ENCODE data around the gene PDGFA. TPM values are rescaled to one million over a fixed set of nuclear protein-coding genes. Genes with fewer than 3 reads are reported as not detected.
A peak's percentile ranks its signal among the peaks of the same experiment; 100 is the strongest.

PDGFA gene
- total RNA-seq, 1 experiment from 2014 or later: 129 TPM

DNA sequence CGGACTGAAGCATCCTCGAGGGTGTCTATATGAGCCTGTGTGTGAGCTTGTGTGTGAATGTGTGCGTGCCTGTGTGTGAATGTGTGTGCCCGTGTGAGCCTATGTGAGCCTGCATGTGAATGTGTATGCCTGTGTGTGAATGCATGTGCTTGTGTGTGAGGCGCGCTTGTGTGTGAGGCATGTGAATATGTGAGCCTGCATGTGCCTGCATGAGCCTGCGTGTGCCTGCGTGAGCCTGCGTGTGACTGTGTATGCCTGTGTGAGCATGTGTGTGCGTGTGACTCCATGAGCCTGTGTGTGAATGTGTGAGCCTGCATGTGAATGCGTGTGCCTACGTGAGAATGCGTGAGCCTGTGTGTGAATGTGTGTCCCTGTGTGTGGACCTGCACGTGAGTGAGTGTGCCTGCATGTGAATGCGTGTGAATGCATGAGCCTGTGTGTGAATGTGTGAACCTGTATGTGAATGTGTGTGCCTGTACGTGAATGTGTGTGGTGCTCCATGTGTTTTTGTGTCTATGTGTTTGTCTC is 33.4 kb downstream of the PDGFA start:
- ChIA-PET POLR2A (no interaction called here), CTCF (no interaction called here)
- Mint-ChIP-seq H3K36me3 (peaks cover 2% of the 10 kb centered on the region; the same call in 1 of the 2 replicates), H3K9me3 (peaks cover 22% of the 10 kb centered on the region), H3K27ac (peak overlapping the region; percentile 54), H3K4me3 (no peak overlapping the region), H3K27me3 (ENCODE audit: low read depth) (peaks cover 4% of the 10 kb centered on the region; the same call in 1 of the 2 replicates), H3K4me1 (peaks cover 13% of the 10 kb centered on the region)
- 0 out of 2 replicates have a peak, but pooled peaks have one; percentile 46 for TF ChIP-seq FOXP1 (CRISPR knock-in tag; IDR thresholded peaks at IDR 0.05; ENCODE audit: borderline replicate concordance)
- 0 out of 2 replicates have a peak, but pooled peaks have one; percentile 26 for TF ChIP-seq ZBTB43 (CRISPR knock-in tag; IDR thresholded peaks at IDR 0.05)
- TF ChIP-seq HMGXB4 (CRISPR knock-in tag; IDR thresholded peaks at IDR 0.05): no peak
- ATAC-seq (no peak), DNase-seq (ENCODE audit: low spot score) (no peak)

DNA sequence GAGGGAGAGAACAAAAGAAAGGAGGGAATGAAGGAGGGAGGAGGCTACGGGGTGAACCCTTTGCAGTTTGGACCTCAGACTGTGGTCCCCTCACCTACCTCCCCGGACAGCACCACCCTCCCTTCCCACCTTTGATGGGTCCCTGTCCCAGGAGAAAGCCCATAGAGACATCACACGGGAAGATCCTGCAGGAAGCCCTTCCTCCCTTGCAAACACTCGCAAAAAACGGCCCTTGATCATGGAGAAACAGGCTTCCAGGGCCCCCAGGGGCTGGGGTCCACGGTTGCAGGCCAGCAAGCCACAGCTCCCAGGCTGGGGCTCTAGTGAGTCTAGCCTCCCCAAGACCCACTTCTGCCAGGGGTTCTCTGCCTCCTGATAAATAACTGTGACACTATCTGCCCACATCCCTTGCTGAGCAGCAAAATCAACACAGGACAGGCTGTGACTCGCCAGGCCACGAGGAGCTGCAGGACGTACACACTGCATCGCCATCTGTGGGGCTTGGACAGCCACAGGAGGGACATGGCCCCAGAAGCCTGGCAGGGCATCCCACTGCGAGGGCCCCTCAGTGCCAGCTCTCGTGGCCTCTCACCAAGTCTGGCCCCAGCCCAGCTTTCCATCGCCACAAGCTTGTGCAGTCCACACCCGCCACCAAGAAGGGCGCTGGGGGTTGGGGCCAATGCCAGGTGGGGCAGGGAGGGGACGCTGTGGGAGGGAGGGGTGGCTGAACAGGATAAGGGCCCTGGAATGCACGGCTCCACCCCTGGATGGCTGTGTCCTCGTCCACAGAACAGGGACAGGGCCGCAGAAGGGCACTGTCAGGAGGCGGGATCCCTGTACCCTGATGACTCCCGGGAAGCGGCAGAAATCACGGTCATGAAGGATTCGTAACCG is 34.2 kb downstream of the PDGFA start:
- H3K27ac Mint-ChIP-seq: no peak overlapping the region
- CTCF ChIA-PET: no interaction called here
- peaks cover 19% of the 10 kb centered on the region for H3K4me1 Mint-ChIP-seq
- no peak overlapping the region for H3K4me3 Mint-ChIP-seq
- POLR2A ChIA-PET: no interaction called here
- TF ChIP-seq, protein P1, sequence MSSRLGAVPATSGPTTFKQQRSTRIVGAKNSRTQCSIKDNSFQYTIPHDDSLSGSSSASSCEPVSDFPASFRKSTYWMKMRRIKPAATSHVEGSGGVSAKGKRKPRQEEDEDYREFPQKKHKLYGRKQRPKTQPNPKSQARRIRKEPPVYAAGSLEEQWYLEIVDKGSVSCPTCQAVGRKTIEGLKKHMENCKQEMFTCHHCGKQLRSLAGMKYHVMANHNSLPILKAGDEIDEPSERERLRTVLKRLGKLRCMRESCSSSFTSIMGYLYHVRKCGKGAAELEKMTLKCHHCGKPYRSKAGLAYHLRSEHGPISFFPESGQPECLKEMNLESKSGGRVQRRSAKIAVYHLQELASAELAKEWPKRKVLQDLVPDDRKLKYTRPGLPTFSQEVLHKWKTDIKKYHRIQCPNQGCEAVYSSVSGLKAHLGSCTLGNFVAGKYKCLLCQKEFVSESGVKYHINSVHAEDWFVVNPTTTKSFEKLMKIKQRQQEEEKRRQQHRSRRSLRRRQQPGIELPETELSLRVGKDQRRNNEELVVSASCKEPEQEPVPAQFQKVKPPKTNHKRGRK (CRISPR knock-in tag; IDR thresholded peaks at IDR 0.05; ENCODE audit: borderline replicate concordance): no peak
- TF ChIP-seq CTCF (IDR thresholded peaks at IDR 0.05): no peak
- TF ChIP-seq ZNF281 (CRISPR knock-in tag; IDR thresholded peaks at IDR 0.05): no peak
- no peak for TF ChIP-seq RORB (CRISPR knock-in tag; IDR thresholded peaks at IDR 0.05)
- TF ChIP-seq GRHL2 (CRISPR knock-in tag; IDR thresholded peaks at IDR 0.05; ENCODE audit: insufficient replicate concordance, severe bottlenecking): no peak
- DNase-seq (ENCODE audit: low spot score) (peak; percentile 9), ATAC-seq (no peak)
- peaks cover 4% of the 10 kb centered on the region; the same call in 1 of the 2 replicates for H3K27me3 Mint-ChIP-seq (ENCODE audit: low read depth)
- H3K9me3 Mint-ChIP-seq: peaks cover 22% of the 10 kb centered on the region
- H3K36me3 Mint-ChIP-seq: peaks cover 2% of the 10 kb centered on the region; the same call in 1 of the 2 replicates
